Spleen (tissue), 11 donors: ENCODE results near the gene RRAGD. TPM values are rescaled to one million over a fixed set of nuclear protein-coding genes. Genes with fewer than 3 reads are reported as not detected.
A peak's percentile ranks its signal among the peaks of the same experiment; 100 is the strongest.

Source experiments
- DNase-seq: peaks from one replicate; pipeline ENCODE4 v3.0.0-alpha.2; 2020
- H3K27ac ChIP-seq, 8 donors: fragments of 200-600 bp; sonication (generic) in 7 of 8; 1 replicate in 4 of 8; 2 replicates in 4 of 8; pipeline versions ENCODE4 v1.5.0 to v1.8.0; 2016 to 2021; ENCODE audit warnings: inconsistent platforms in 4 of 8, mild to moderate bottlenecking in 4 of 8, moderate library complexity in 1 of 8
- H3K27me3 ChIP-seq, 7 donors: fragments of 200-600 bp; sonication (generic) in 6 of 7; replicated peaks in 1 of 7; 1 replicate in 4 of 7; 2 replicates in 3 of 7; pipeline versions ENCODE4 v1.5.0 to v1.8.0; 2016 to 2021; ENCODE audit warnings: inconsistent platforms in 3 of 7, mild to moderate bottlenecking in 1 of 7
- H3K36me3 ChIP-seq, 6 donors: fragments of 200-600 bp; sonication (generic) in 5 of 6; 1 replicate in 4 of 6; 2 replicates in 2 of 6; pipeline versions ENCODE4 v1.5.0 to v1.8.0; 2016 to 2021; ENCODE audit warnings: inconsistent platforms in 2 of 6
- H3K4me1 ChIP-seq, 6 donors: fragments of 200-600 bp; sonication (generic) in 5 of 6; 1 replicate in 3 of 6; 2 replicates in 3 of 6; pipeline versions ENCODE4 v1.5.0 to v1.8.0; 2016 to 2021; ENCODE audit warnings: inconsistent platforms in 3 of 6
- H3K4me3 ChIP-seq, 8 donors: fragments of 200-600 bp; sonication (generic) in 7 of 8; 1 replicate in 4 of 8; 2 replicates in 4 of 8; pipeline versions ENCODE4 v1.5.0 to v1.8.0; 2016 to 2021; ENCODE audit warnings: inconsistent platforms in 4 of 8, mild to moderate bottlenecking in 4 of 8, moderate library complexity in 2 of 8
- H3K9me3 ChIP-seq, 8 donors: fragments of 200-600 bp; sonication (generic) in 7 of 8; 1 replicate in 4 of 8; 2 replicates in 4 of 8; pipeline versions ENCODE4 v1.5.0 to v1.8.0; 2016 to 2021; ENCODE audit warnings: inconsistent platforms in 4 of 8
- CTCF ChIP-seq, 11 experiments: fragments of 200-600 bp in 7 of 11; fragments of 450-650 bp in 4 of 11; sonication (generic) in 4 of 11; IDR thresholded peaks in 8 of 11; conservative IDR thresholded peaks in 3 of 11; 1 replicate in 7 of 11; 2 replicates in 4 of 11; pipeline versions ENCODE4 v1.4.0 to v1.8.0; 2016 to 2021; ENCODE audit warnings: antibody characterized with exemption in 11 of 11, inconsistent platforms in 4 of 11, mild to moderate bottlenecking in 1 of 11
- POLR2A ChIP-seq, 3 donors: fragments of 450-650 bp; IDR thresholded peaks; one replicate each; pipeline ENCODE4 v1.5.1; 2017; ENCODE audit warnings: antibody characterized with exemption in 3 of 3, mild to moderate bottlenecking in 1 of 3
- POLR2AphosphoS5 ChIP-seq, 3 donors: sonication (generic); formaldehyde crosslinking; IDR thresholded peaks; one replicate each; pipeline ENCODE4 v1.5.1; 2017; ENCODE audit warnings: antibody characterized with exemption in 3 of 3
- WGBS, 5 donors: extraction: QIAGEN DNeasy Blood & Tissue Kit in 3 of 5; methylation state at CpG; one replicate each; pipeline versions ENCODE4 v1.1.5 to v1.1.7; 2013 to 2018; 5-methylcytosine and 5-hydroxymethylcytosine counted together
- intact Hi-C: fragments of 100-400 bp; cut with DNase I; formaldehyde crosslinking; loops from one replicate; pipeline ENCODE4 v1.15.0; 2023; ENCODE audit warnings: low total_unique reads
- polyA plus RNA-seq, 3 donors: library from polyadenylated mRNA; stranded (reverse); fragments of 200-250 nt; gene quantifications; one replicate each; pipeline ENCODE4 v1.2.1, GENCODE V29; 2013
- total RNA-seq, 7 donors: library from RNA; depleted of rRNA in 3 of 7; stranded (reverse); fragments of >200 nt in 3 of 7; fragmentation: NEBNext Ultra II Directional in 4 of 7; extraction: Animal tissue kit (Norgen Biotek cat#: 25700) in 4 of 7; gene quantifications; one replicate each; pipeline versions ENCODE4 v1.1.0 to v1.2.1, GENCODE V29; 2016 to 2021
- donor health status: healthy with polysubstance abuse.
- donor health status: DM: no; HTN: no; CAD: no; lungs with moderate emphysema.
- donor health status: DM: no; HTN: no; CAD: no.
- donor health status: Bipolar disorder and iron deficiency.
- donor health status: healthy.
- donor health status: DM: no; HTN: no; CAD: no.
- donor health status: DM: yes; HTN: yes; CAD: no.

Gene RRAGD
- total and polyA plus RNA-seq, 10 donors: 3.1 to 26.5 (median 15.4) TPM

- Histone ChIP-seq H3K4me3 (peak within 1 kb of the TSS; percentile 27 to 77 (median 66)), H3K27ac (peak within 1 kb of the TSS; percentile 97 to 100 (median 100)), H3K36me3 (no peaks in the 10 kb centered on the region), H3K27me3 (no peaks in the 10 kb centered on the region), H3K4me1 (peaks cover 26 to 92% (median 66%) of the 10 kb centered on the region in 6 donors), H3K9me3 (no peaks in the 10 kb centered on the region)
- peak; percentile 100 for DNase-seq
- intact Hi-C loops: no loop called here
- WGBS, 5 donors: 0 to 1% (median 0%) methylated on average over 47 to 102 of the region's 102 CpGs
- TF ChIP-seq POLR2A (IDR thresholded peaks at IDR 0.05) (peak; percentile 67 to 93 (median 92)), CTCF (IDR thresholded peaks at IDR 0.05 in 8 of 11, conservative IDR thresholded peaks at IDR 0.05 in 3 of 11) (peak in 3 of 11 experiments; percentile 7 to 16 (median 16)), POLR2AphosphoS5 (IDR thresholded peaks at IDR 0.05) (peak; percentile 95 to 98 (median 96))
Observed at GRCh38 chr6:89352278-89353117, 59.6 kb downstream of the RRAGD start, which contains the start of gene UBE2J1. UBE2J1 (minus strand) TSS chr6:89352722; CDS start chr6:89352569, 153 bp downstream.

GRCh38 chr6:89351671-89352277 is 60.3 kb downstream of the RRAGD start:
- TF ChIP-seq POLR2A (IDR thresholded peaks at IDR 0.05) (no peak), POLR2AphosphoS5 (IDR thresholded peaks at IDR 0.05) (no peak), CTCF (IDR thresholded peaks at IDR 0.05 in 8 of 11, conservative IDR thresholded peaks at IDR 0.05 in 3 of 11) (no peak)
- H3K4me1 ChIP-seq: peaks cover 26 to 92% (median 66%) of the 10 kb centered on the region in 6 donors
- H3K4me3 ChIP-seq: peak overlapping the region; percentile 27 to 77 (median 66)
- intact Hi-C loops: no loop called here
- WGBS, 5 donors: 0 to 2% (median 1%) methylated on average over 12 of the region's 12 CpGs
- no peak for DNase-seq
- no peaks in the 10 kb centered on the region for H3K9me3 ChIP-seq
- H3K27ac ChIP-seq: peak overlapping the region; percentile 97 to 100 (median 100)
- H3K27me3 ChIP-seq: no peaks in the 10 kb centered on the region
- no peaks in the 10 kb centered on the region for H3K36me3 ChIP-seq

GRCh38 chr6:89350281-89350966 is 61.6 kb downstream of the RRAGD start:
- intact Hi-C loops: no loop called here
- DNase-seq: no peak
- H3K4me1 ChIP-seq: peaks cover 31 to 92% (median 67%) of the 10 kb centered on the region in 6 donors
- H3K27me3 ChIP-seq: no peaks in the 10 kb centered on the region
- H3K4me3 ChIP-seq: peak overlapping the region; percentile 27 to 77 (median 66)
- WGBS, 5 donors: 3 to 11% (median 5%) methylated on average over 4 of the region's 4 CpGs
- H3K27ac ChIP-seq: peak overlapping the region; percentile 97 to 100 (median 100)
- H3K9me3 ChIP-seq: no peaks in the 10 kb centered on the region
- peak in 1 of 3 donors; percentile 14 for TF ChIP-seq POLR2AphosphoS5 (IDR thresholded peaks at IDR 0.05)
- TF ChIP-seq POLR2A (IDR thresholded peaks at IDR 0.05): peak in 1 of 3 donors; percentile 26
- no peak for TF ChIP-seq CTCF (IDR thresholded peaks at IDR 0.05 in 8 of 11, conservative IDR thresholded peaks at IDR 0.05 in 3 of 11)
- no peaks in the 10 kb centered on the region for H3K36me3 ChIP-seq
